GM20000 (cell line): Measurements from ENCODE around the gene SLC6A4.

Source experiments
- DNase-seq: peaks from one replicate; pipeline ENCODE4 v3.0.0; 2012; ENCODE audit warnings: low spot score
- TF ChIP-seq, protein P1 (sequence below): IDR thresholded peaks from 2 replicates; pipeline ENCODE4 v1.5.1; 2012; ENCODE audit warnings: mild to moderate bottlenecking, control low read depth; ENCODE audit errors: extremely low read depth, missing control alignments

Gene SLC6A4

DNA sequence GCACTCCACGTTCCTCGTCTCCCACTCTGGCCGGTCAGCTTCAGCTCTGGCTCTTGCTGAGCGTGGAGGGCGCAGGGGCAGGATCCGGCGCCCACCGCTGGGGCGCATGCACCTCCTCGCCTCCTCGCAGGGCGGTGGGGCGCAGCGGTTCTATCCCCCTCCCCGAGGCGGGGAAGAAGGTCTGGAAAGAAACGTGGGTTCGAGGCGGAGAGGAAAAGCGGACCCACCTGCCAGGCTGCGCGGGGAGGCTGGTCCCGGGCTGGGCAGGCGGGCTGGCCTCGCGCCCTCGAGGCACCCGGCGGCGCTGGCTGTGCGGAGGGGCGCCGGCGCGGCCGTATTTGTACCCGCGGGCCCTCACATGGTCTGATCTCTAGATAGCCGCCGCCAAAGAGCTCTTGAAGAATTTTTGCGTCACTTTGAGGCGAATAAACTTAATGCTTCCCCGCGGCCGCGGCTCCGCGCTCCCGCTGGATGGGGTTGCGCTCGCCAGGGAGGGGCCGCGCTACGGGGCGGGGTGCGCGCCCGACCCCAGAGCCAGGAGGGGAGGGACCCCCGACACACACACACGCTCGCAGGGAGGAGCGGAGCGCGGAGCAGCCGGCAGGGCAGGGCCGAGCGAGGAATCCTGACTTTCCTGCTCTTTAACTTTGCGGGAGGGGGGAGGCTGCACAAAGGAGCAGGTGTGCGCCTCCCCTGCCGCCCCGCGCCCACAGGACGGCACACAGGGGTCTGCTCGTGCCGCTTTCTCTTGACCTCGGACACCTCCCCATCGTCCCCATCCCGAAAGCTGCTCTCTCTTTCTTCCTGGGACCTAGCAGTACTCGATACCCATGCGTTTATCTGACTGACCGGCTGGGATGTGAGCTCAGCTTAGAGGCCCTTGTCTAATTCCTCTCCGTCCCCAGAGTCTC lies at the start of gene SLC6A4:
Gene SLC6A4 (minus strand): TSS at position 312 of the 911 bp plus-strand sequence. CDS start 13,739 bp downstream, outside the sequence.
- TF ChIP-seq, protein P1, sequence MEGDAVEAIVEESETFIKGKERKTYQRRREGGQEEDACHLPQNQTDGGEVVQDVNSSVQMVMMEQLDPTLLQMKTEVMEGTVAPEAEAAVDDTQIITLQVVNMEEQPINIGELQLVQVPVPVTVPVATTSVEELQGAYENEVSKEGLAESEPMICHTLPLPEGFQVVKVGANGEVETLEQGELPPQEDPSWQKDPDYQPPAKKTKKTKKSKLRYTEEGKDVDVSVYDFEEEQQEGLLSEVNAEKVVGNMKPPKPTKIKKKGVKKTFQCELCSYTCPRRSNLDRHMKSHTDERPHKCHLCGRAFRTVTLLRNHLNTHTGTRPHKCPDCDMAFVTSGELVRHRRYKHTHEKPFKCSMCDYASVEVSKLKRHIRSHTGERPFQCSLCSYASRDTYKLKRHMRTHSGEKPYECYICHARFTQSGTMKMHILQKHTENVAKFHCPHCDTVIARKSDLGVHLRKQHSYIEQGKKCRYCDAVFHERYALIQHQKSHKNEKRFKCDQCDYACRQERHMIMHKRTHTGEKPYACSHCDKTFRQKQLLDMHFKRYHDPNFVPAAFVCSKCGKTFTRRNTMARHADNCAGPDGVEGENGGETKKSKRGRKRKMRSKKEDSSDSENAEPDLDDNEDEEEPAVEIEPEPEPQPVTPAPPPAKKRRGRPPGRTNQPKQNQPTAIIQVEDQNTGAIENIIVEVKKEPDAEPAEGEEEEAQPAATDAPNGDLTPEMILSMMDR = no peak
- DNase-seq = peak; percentile 54

DNA sequence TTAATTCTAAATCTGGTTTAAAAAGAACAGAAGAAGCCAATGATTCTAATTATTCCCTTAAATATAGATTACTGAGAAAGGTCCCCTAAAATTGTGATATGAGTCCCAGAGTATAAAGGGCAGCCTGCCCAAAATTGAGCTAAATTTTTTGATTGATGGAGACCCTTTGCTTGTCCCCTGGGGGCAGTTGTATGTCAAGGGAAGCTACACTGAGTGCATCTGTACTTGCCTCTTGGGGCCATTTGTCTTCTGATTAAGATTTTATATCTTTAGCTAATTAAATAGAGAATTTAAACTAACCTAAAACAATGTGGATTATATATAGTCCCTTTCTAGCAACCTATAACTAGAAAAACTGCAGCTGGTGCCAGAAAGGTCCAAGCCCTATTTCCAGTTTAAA lies 43.7 kb upstream of the SLC6A4 start:
- DNase-seq = no peak
- TF ChIP-seq, protein P1 = no peak

DNA sequence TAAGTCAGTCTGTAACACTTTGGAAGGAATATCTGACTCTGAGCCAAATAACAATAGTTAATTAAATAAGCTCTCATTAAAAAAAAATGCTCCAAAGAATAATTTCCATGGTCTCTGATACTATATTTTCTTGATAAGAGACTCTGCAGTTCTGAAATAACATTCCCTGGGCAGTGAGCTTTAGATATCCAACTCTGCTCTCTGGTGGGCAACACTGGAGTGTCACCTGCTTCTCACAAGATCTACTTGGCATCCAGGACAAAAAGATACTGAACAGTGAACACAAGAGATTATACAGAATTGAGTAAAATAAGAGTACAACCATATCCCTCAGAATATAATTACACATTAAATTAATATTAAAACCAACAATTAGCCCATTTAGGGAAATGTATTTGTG lies 42.5 kb upstream of the SLC6A4 start:
- TF ChIP-seq, protein P1 = no peak
- DNase-seq = no peak

DNA sequence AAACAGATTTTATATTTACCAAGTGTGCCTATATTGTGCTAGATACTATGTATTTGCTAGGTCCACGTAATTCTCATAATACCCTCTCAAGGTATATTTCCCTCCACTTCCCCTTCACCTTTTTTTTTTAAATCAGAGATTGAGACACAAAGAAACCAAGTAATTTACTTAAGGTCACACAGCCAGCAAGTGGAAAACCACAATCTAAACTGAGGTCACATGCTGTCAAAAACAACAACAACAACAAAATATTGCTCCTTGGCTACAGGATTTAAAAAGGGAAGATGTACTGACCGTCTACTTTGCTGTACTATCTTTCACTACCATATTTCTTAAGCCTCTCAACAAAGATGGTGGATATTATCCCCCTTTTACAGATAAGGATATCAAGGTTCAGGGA lies 40.4 kb upstream of the SLC6A4 start:
- TF ChIP-seq, protein P1 = no peak
- no peak for DNase-seq

- no peak for DNase-seq
- TF ChIP-seq, protein P1 = no peak
Observed at GRCh38 chr17:30274887-30275286, 39.4 kb upstream of the SLC6A4 start.

DNA sequence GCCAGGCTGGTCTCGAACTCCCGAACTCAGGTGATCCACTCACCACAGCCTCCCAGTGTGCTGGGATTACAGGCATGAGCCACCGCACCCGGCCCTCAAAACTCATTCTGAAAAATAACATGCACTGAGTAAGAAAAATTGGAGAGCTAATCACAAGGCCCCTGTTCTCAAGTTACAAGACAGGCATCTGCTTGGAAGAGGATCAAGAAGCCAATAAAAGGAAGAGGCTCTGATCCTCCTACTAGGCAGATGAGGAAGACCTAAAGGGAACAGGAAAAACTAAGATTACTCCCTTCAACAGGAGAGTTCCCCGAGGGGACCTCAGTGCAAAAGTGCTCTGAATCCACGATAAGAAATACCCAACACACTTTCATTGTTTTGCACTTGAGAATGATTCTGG lies 37.9 kb upstream of the SLC6A4 start:
- TF ChIP-seq, protein P1 = no peak
- no peak for DNase-seq

GRCh38 chr17:30271102-30271501 lies 35.6 kb upstream of the SLC6A4 start:
- no peak for DNase-seq
- TF ChIP-seq, protein P1 = no peak
